Measurements from ENCODE around the gene OR52E5.

The OR52E5 gene

DNA sequence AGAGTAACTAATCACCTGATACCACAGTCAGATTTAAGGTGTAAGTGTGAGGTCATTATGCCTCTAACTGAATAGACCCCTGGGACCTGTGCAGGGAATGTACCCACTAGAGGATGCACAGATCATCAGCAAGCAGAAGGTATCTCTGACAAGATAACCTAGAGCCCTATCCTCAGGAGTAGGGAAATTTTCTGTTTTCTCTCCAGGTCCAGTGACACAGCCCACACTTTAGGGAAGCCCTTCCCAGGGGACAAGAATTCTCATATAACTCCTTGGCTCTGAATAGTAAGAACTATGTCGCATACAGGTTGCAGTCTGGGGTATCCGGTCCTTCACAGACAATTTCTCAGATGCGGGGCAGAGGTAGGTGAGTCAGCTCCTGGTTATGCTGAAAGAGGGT lies at the start of gene OR52E5:
OR52E5 (plus strand) TSS at position 301 of the 400 bp plus-strand sequence. CDS start 7,569 bp downstream, outside the sequence.
- DNase-seq (ENCODE audit: extremely low read depth in 1 of 2, low read depth in 1 of 2): no peak

GRCh38 chr11:5846701-5847100 lies 46.3 kb upstream of the OR52E5 start:
- DNase-seq (ENCODE audit: extremely low read depth in 1 of 2, low read depth in 1 of 2): no peak

DNA sequence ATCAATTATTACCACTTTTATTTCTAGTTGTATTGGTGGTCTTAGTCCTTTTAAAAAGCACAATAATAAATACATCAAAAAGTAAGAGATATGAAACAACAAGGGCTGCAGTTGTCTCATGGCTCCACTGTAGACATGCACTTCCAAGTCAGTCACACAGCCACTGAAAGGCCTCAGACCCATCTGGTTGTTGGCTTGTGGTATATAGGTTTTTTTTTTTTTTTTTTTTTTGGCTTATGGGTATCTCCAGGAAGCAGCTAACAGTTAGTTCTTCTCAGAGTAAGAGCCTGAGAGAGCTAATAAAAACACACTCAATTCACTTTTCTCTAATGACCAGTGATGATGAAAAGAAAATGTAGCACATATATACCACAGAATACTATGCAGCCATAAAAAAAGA lies 45.3 kb upstream of the OR52E5 start:
- DNase-seq (ENCODE audit: extremely low read depth in 1 of 2, low read depth in 1 of 2): no peak

DNA sequence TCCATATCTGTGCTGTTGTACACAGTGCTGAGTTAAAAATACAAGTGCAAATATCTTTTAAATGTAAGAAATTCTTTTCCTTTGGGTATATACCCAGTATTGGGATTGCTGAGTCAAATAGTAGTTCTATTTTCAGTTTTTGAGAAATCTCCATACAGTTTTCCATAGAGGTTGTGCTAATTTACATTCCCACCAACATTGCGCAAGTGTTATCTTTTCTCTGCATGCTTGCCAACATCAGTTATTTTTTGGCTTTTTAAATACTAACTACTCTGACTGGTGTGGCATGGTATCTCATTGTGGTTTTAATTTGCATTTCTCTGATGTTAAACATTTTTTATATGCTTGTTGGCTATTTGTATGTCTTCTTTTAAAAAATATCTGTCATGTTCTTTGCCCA lies 42.0 kb upstream of the OR52E5 start:
- no peak for DNase-seq (ENCODE audit: extremely low read depth in 1 of 2, low read depth in 1 of 2)

DNA sequence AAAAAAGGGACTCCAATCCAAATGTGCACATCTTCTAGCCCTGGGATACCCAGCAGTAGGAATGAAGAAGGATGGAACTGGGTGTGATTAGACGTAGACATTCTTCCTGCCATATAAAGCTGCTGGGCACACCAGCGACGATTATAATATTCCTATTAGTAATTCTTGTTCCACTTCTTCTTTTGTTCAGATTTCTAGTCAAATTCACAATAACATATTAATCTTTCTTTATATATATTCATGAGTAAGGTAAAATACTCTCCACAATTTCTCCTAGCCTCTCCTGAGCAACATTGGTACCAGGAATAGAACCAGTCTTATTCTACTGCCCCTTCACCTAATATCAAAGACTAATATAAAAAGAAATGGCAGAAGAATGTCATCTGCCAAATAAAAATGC lies 35.4 kb upstream of the OR52E5 start, which contains the start of gene OR52E8:
OR52E8 (minus strand) TSS at position 101 of the 400 bp plus-strand sequence; CDS start at position 101, 0 bp downstream.
- no peak for DNase-seq (ENCODE audit: extremely low read depth in 1 of 2, low read depth in 1 of 2)

GRCh38 chr11:5865826-5866225 lies 27.2 kb upstream of the OR52E5 start:
- no peak for DNase-seq (ENCODE audit: extremely low read depth in 1 of 2, low read depth in 1 of 2)

DNA sequence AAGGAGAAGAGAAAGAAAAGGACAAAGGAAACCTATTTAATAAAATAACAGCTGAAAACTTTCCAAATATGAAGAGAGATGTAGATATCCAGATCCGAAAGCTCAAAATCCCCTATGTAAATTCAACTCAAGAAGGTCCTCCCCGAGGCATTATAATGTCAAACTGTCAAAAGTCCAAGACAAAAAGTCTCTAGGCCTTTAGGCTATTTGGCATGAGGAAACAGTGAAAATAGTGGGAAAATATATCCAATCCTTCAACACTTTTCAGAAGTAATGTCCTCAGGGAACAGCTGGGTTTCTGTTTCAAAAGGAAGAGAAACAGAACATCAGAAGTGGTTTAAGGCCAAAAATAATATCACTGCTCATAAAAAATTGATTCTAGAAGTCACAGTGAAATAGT lies 14.4 kb upstream of the OR52E5 start:
- DNase-seq (ENCODE audit: extremely low read depth in 1 of 2, low read depth in 1 of 2): no peak

DNA sequence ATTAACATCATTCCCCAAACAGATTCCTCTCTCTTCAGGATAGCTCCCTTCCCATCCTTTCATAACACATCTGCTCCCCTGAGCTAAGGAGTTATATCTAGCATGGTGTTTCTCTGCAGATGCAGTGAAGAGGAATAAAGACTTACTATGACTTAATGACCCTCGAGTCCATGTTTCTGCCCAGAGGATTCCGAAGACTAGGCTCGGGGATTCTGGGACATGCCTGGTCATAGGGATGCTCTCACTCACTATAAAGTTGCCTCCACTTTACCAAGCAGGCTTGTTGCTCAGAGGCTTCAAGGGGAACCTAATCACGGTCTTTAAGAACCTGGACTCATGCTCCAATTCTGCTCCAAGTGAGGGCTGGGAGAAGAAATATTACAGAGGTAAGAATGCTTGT lies 12.7 kb upstream of the OR52E5 start, which contains the start of gene OR52E4:
OR52E4 (plus strand) TSS at position 301 of the 400 bp plus-strand sequence. CDS start 3,664 bp downstream, outside the sequence.
- DNase-seq (ENCODE audit: extremely low read depth in 1 of 2, low read depth in 1 of 2): no peak

DNA sequence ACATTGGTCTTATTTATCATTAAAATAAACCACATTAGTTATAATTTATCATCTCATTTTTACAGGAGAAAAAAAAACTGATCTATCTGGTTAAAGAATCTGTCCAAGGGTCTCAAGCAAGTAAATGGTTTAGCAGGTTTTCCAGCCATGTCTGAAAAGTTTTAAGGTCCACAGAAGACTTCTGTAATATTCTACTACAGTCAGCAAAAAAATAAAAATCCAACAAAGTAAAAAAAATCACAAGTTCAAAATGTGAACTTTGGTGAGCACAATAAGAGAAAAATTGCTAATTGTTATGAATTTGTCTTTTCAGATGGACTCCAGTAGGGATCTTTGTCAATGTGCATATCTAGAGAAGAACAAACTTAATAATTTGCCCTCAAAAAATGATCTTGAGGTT lies 11.3 kb upstream of the OR52E5 start:
- no peak for DNase-seq (ENCODE audit: extremely low read depth in 1 of 2, low read depth in 1 of 2)

GRCh38 chr11:5887172-5887571 lies 5.8 kb upstream of the OR52E5 start:
- no peak for DNase-seq (ENCODE audit: extremely low read depth in 1 of 2, low read depth in 1 of 2)

DNA sequence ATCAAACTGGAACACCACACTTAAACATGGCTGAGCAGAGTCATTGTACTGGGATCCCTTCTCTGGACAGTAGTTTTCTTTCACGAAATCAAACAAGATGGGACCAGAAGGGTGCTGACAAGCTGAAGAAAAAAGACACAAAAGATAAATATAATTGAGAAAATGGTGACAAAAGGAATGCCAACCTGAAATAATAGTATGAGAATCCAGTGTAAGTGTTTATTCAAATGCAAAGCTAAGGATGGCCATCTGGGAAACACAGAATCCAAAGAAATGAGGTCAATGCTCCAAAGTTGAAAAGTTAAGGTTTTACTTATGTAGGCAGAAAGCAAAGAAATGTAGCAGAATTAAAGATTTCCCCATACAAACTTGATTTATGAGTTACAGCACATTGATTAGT lies 5.3 kb upstream of the OR52E5 start:
- DNase-seq (ENCODE audit: extremely low read depth in 1 of 2, low read depth in 1 of 2): no peak

GRCh38 chr11:5891216-5891800 lies 1.7 kb upstream of the OR52E5 start:
- no peak for DNase-seq (ENCODE audit: extremely low read depth in 1 of 2, low read depth in 1 of 2)

- no peak for DNase-seq (ENCODE audit: extremely low read depth in 1 of 2, low read depth in 1 of 2)
Measured at GRCh38 chr11:5899534-5899933, 6.5 kb downstream of the OR52E5 start.

GRCh38 chr11:5910540-5910939 lies 17.5 kb downstream of the OR52E5 start:
- no peak for DNase-seq (ENCODE audit: extremely low read depth in 1 of 2, low read depth in 1 of 2)

DNA sequence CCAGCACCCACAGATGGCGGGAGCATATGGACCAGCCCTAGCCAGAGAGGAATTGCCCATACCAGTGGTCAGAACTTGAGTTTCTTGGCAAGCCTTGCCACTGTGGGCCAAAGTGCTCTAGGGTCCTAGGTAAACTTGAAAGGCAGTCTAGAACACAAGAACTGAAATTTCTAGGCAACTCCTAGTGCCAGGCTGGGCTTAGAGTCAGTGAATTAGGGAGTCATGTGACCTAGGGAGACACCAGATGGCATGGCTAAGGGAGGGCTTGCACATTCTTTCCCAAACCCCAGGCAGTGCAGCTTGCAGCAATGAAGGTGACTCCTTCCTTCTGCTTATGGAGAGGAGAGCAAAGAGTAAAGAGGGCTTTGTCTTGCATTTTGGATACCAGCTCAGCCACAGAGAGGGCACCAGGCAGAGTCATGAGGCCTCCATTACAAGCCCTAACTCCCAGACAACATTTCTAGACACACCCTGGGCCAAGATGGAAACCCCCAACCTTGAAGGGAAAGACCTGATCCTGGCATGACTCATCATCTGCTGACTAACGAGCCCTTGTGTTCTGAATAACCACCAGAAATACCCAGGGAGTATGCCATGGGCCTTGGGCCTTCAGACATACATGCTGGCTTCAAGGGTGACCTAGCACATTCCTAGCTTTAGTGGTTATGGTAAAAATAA lies 29.9 kb downstream of the OR52E5 start:
- DNase-seq (ENCODE audit: extremely low read depth in 1 of 2, low read depth in 1 of 2): no peak

DNA sequence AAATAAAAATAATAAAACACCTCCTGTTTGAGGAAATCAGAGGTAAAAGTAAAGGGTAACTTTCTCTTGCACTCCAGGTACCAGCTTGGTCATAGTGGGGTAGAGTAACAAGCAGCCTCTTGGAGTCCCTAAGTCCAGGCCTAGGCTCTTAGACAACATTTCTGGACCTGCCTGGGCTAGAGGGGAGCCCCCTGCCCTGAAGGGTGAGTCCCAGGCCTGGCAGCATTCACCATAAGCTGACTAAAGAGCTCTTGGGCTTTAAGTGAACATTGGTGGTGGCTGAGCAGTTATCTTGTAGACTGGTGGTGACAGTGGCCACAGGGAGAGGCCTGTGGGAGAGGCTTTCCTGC lies 30.4 kb downstream of the OR52E5 start:
- DNase-seq (ENCODE audit: extremely low read depth in 1 of 2, low read depth in 1 of 2): no peak

GRCh38 chr11:5923794-5924193 lies 30.8 kb downstream of the OR52E5 start:
- no peak for DNase-seq (ENCODE audit: extremely low read depth in 1 of 2, low read depth in 1 of 2)

DNA sequence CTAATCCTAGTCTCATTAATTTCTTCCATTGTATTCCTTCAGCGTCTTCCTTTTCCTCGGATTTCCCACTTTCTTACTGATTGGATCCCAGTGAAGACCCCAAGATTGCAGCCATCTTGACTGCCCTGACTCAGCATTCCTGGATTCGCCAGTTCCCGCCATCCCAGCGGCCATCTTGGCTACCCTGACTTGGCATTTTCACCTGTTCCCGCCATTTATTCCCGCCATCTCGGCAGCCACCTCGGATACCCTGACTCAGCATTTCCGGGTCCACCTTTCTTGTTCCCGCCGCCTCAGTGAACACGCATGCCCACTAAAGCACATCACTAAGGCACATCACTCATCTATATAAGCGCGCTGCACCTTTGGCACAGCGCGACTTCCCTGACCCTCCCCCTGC lies 35.3 kb downstream of the OR52E5 start:
- no peak for DNase-seq (ENCODE audit: extremely low read depth in 1 of 2, low read depth in 1 of 2)

GRCh38 chr11:5928811-5929210 lies 35.8 kb downstream of the OR52E5 start:
- no peak for DNase-seq (ENCODE audit: extremely low read depth in 1 of 2, low read depth in 1 of 2)

DNA sequence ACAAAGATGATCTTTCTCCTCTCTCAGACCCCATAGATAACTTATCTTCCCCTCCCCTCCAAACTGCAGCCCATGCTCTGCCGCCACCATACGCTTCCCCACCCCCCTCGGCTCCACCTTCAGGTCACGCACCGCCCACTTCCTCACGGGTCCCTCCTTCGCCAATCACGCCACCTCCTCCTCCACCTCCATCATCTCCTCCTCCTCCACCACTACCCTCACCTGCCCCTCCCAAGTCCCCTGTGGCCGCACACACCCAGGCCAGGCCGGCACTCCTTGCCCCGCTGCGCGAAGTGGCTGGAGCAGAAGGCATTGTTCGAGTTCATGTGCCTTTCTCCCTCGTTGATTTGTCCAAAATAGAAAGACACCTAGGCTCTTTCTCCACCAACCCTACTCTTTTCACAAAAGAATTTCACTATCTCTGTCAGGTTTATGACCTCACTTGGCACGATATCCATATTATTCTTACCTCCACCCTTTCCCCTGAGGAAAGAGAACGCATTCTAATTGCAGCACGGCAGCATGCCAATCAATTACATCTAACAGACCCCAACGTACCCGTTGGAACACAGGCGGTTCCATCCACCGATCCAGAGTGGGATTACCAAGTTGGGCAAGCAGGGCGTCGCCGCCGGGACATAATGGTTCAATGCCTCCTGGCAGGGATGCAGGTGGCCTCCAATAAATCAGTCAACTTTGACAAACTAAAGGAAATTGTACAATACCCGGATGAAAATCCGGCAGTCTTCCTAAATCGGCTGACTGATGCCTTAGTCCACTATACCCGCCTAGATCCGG lies 36.8 kb downstream of the OR52E5 start:
- DNase-seq (ENCODE audit: extremely low read depth in 1 of 2, low read depth in 1 of 2): no peak

- no peak for DNase-seq (ENCODE audit: extremely low read depth in 1 of 2, low read depth in 1 of 2)
Measured at GRCh38 chr11:5930614-5931013, 37.6 kb downstream of the OR52E5 start.

- DNase-seq (ENCODE audit: extremely low read depth in 1 of 2, low read depth in 1 of 2): no peak
Measured at GRCh38 chr11:5931061-5931460, 38.1 kb downstream of the OR52E5 start.

Measured in activated CD8-positive, alpha-beta memory T cell treated with anti-CD3 and anti-CD28 coated beads for 1 hour (primary cell).